Measurements from ENCODE around the gene TBC1D12.

The TBC1D12 gene

GRCh38 chr10:94450782-94451181 lies 48.4 kb downstream of the TBC1D12 start:
- TF ChIP-seq EZH2 (IDR thresholded peaks at IDR 0.05; ENCODE audit: borderline replicate concordance, low read length) (no peak), CTCF (IDR thresholded peaks at IDR 0.05; ENCODE audit: low read length) (no peak)
- Histone ChIP-seq H3K79me2 (ENCODE audit: insufficient read depth, low read length) (no peaks in the 10 kb centered on the region), H3K4me1 (ENCODE audit: insufficient read depth, low read length, severe bottlenecking) (no peaks in the 10 kb centered on the region), H3K36me3 (ENCODE audit: insufficient read depth, low read length) (no peaks in the 10 kb centered on the region), H3K9ac (ENCODE audit: low read length) (no peak overlapping the region), H3K9me2 (ENCODE audit: low read depth, low read length) (no peaks in the 10 kb centered on the region), H3K27ac (ENCODE audit: low read depth, low read length, poor library complexity, severe bottlenecking) (no peak overlapping the region), H2AFZ (ENCODE audit: low read length) (no peak overlapping the region), H3K4me3 (ENCODE audit: low read depth, low read length, poor library complexity, severe bottlenecking) (no peak overlapping the region), H4K20me1 (ENCODE audit: insufficient read depth, low read length) (no peaks in the 10 kb centered on the region), H3K9me3 (ENCODE audit: low read length) (no peaks in the 10 kb centered on the region), H3F3A (ENCODE audit: insufficient read depth, low read length) (no peaks in the 10 kb centered on the region), H3K27me3 (ENCODE audit: insufficient read depth, low read length) (no peaks in the 10 kb centered on the region), H3K4me2 (ENCODE audit: low read length) (no peak overlapping the region)

GRCh38 chr10:94451883-94452519 lies 49.7 kb downstream of the TBC1D12 start:
- H2AFZ ChIP-seq (ENCODE audit: low read length) = no peak overlapping the region
- H3K4me2 ChIP-seq (ENCODE audit: low read length) = no peak overlapping the region
- no peaks in the 10 kb centered on the region for H3K36me3 ChIP-seq (ENCODE audit: insufficient read depth, low read length)
- H3K27me3 ChIP-seq (ENCODE audit: insufficient read depth, low read length) = no peaks in the 10 kb centered on the region
- H3K4me3 ChIP-seq (ENCODE audit: low read depth, low read length, poor library complexity, severe bottlenecking) = no peak overlapping the region
- H3F3A ChIP-seq (ENCODE audit: insufficient read depth, low read length) = no peaks in the 10 kb centered on the region
- H3K79me2 ChIP-seq (ENCODE audit: insufficient read depth, low read length) = no peaks in the 10 kb centered on the region
- TF ChIP-seq EZH2 (IDR thresholded peaks at IDR 0.05; ENCODE audit: borderline replicate concordance, low read length) (no peak), CTCF (IDR thresholded peaks at IDR 0.05; ENCODE audit: low read length) (no peak)
- no peaks in the 10 kb centered on the region for H3K9me3 ChIP-seq (ENCODE audit: low read length)
- no peaks in the 10 kb centered on the region for H3K9me2 ChIP-seq (ENCODE audit: low read depth, low read length)
- H3K9ac ChIP-seq (ENCODE audit: low read length) = no peak overlapping the region
- no peak overlapping the region for H3K27ac ChIP-seq (ENCODE audit: low read depth, low read length, poor library complexity, severe bottlenecking)
- no peaks in the 10 kb centered on the region for H3K4me1 ChIP-seq (ENCODE audit: insufficient read depth, low read length, severe bottlenecking)
- no peaks in the 10 kb centered on the region for H4K20me1 ChIP-seq (ENCODE audit: insufficient read depth, low read length)

GRCh38 chr10:94456942-94457341 lies 54.6 kb downstream of the TBC1D12 start:
- Histone ChIP-seq H3F3A (ENCODE audit: insufficient read depth, low read length) (no peaks in the 10 kb centered on the region), H3K4me2 (ENCODE audit: low read length) (no peak overlapping the region), H4K20me1 (ENCODE audit: insufficient read depth, low read length) (no peaks in the 10 kb centered on the region), H3K9me3 (ENCODE audit: low read length) (no peaks in the 10 kb centered on the region), H3K9me2 (ENCODE audit: low read depth, low read length) (no peaks in the 10 kb centered on the region), H3K79me2 (ENCODE audit: insufficient read depth, low read length) (no peaks in the 10 kb centered on the region), H3K27me3 (ENCODE audit: insufficient read depth, low read length) (no peaks in the 10 kb centered on the region), H2AFZ (ENCODE audit: low read length) (no peak overlapping the region), H3K9ac (ENCODE audit: low read length) (no peak overlapping the region), H3K4me3 (ENCODE audit: low read depth, low read length, poor library complexity, severe bottlenecking) (no peak overlapping the region), H3K4me1 (ENCODE audit: insufficient read depth, low read length, severe bottlenecking) (no peaks in the 10 kb centered on the region), H3K27ac (ENCODE audit: low read depth, low read length, poor library complexity, severe bottlenecking) (no peak overlapping the region), H3K36me3 (ENCODE audit: insufficient read depth, low read length) (no peaks in the 10 kb centered on the region)
- no peak for TF ChIP-seq EZH2 (IDR thresholded peaks at IDR 0.05; ENCODE audit: borderline replicate concordance, low read length)
- no peak for TF ChIP-seq CTCF (IDR thresholded peaks at IDR 0.05; ENCODE audit: low read length)
